GM12874 (cell line): ENCODE measurements around the gene AGR2.
A peak's percentile ranks its signal among the peaks of the same experiment; 100 is the strongest.

Experiments
- TF ChIP-seq, protein P1 (sequence below): IDR thresholded peaks from 2 replicates; pipeline ENCODE4 v1.5.1; 2011; ENCODE audit warnings: low read depth, mild to moderate bottlenecking, control low read depth, low read length, moderate library complexity; ENCODE audit not compliant: insufficient read depth

Gene AGR2

DNA sequence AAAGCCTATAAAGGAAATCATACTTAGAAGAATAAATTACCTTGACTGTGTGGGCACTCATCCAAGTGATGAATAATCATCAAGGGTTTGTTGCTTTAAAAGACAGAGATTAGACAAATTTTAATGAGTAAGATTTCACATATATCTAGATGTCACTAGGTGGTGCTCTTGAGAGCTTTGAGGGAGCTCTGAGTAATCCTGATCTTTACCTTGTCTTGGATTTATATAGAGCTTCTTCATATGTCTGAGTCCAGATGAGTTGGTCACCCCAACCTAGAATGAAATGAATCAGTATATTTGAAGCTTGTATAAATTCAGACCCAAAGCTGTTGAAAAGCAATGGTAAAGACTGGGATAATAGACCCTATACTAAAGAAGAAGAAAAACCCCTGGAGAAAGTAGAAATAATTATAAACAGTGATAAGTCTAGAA, 3.7 kb downstream of the AGR2 start:
- TF ChIP-seq, protein P1, sequence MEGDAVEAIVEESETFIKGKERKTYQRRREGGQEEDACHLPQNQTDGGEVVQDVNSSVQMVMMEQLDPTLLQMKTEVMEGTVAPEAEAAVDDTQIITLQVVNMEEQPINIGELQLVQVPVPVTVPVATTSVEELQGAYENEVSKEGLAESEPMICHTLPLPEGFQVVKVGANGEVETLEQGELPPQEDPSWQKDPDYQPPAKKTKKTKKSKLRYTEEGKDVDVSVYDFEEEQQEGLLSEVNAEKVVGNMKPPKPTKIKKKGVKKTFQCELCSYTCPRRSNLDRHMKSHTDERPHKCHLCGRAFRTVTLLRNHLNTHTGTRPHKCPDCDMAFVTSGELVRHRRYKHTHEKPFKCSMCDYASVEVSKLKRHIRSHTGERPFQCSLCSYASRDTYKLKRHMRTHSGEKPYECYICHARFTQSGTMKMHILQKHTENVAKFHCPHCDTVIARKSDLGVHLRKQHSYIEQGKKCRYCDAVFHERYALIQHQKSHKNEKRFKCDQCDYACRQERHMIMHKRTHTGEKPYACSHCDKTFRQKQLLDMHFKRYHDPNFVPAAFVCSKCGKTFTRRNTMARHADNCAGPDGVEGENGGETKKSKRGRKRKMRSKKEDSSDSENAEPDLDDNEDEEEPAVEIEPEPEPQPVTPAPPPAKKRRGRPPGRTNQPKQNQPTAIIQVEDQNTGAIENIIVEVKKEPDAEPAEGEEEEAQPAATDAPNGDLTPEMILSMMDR = peak; percentile 24; the same call in 1 of the 2 replicates

DNA sequence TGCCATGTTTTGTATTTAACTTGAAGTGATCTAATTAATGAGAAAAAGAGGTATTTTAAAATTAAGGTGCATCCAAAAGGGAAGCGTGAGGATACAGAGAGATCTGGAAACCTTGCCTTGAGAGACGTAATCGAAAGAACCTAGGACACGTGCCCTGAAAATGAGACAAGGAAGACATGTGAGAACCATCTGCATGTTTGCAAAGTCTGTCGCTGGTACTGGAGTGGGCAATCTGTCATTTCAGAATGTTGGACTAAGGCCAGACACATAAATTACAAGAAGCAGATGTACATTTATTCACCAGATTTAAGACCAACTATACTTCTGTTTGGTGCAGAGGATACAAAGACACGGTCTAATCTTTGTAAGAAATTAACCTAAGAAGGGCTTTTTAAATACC, 9.2 kb downstream of the AGR2 start:
- TF ChIP-seq, protein P1 = no peak

- TF ChIP-seq, protein P1 = no peak
These were observed 9.8 kb downstream of the AGR2 start for GRCh38 chr7:16794986-16795385.

DNA sequence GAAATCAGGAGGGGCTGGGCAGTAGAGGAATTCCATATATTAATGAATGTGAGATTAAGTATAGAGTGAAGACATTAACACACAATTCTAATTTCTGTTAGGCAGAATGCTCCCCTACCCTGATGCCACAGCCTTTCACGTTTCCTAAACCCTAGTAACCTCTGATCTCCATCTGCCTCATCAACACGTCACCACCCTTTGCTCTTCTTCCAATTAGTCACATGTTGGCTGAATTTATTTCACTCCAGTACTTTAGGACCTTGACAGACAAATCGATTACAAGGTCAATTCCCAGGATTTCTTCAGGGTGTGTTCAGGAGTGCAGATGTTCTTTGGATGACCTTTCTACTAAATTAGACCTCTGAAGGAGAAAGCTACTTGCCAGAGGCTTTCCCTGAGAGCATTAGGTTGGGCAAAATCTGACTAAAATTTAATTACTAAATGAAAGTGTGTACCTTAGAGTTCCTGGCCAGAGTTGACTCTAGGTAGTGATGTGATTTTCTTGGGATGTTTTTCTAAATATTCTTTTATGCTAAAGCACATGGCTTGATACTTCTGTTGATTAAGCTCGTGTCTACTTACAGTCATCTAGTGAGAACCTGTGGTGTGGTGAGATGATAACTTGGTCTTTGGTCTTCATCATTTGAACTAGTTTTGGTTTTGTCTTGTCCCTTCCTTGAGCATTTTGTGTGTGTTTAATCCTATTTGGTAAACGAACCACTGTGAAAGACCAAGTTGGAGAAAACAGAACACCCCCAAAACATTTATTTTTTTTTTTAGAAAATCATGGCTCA, 12.7 kb downstream of the AGR2 start:
- TF ChIP-seq, protein P1 = no peak

- TF ChIP-seq, protein P1 = no peak
These were observed 13.7 kb downstream of the AGR2 start for GRCh38 chr7:16791071-16791470.

- TF ChIP-seq, protein P1 = no peak
These were observed 17.7 kb downstream of the AGR2 start for GRCh38 chr7:16787127-16787526.

DNA sequence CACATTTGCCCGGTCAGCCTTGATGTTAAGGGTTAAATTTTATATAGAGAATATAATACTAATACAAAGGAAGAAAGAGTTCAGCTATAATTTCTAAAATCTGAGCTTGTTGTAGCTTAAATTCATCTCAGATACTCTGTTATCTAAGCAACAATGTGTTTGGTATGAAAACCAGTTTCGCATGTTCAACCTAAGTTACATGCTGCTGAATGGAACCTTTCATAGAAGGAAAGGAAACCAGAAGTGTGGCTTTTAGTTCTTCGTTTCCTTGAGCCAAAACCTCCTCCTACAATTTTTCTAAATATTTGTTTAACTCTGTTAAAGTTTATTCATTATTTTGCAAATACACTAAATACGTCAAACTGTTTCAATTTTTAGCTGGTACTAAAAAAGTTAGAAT, 18.5 kb downstream of the AGR2 start:
- TF ChIP-seq, protein P1 = no peak
